GM18520 (cell line): ENCODE data around the gene SLC50A1.

Experiments
- ATAC-seq: cut with Tn5 transposase; IDR thresholded peaks from one replicate; pipeline ENCODE4 v1.9.1; 2021; ENCODE audit not compliant: unreplicated experiment

The SLC50A1 gene

DNA sequence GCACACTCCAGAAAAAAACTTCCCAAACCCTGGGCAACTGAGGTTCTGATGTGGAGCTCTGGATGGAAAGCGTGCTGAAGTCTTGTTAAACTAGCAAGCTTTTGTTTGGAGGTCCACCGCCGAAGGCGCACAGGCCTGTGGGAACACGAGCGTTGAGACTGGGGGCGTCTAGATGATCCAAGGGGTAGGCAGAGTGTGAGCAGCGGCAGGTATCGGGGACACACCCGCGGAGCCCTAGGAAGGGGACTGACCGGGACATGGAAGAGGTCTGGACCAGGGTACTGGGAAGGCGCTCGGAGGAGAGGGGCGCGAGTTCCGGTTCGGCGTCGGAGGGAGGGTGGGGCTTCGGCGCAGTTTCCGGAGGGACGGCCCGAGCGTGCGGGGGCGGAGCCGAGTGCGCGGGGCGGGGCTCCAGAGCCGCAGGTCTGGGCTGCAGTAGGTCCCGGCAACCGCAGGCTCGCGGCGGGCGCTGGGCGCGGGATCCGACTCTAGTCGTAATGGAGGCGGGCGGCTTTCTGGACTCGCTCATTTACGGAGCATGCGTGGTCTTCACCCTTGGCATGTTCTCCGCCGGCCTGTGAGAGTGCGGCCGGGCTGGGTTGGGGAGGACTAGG is at the start of gene SLC50A1:
Gene SLC50A1 (plus strand): TSS at position 438 of the 614 bp plus-strand sequence. CDS start 60 bp downstream, at position 498.
- peak; percentile 62 for ATAC-seq

GRCh38 chr1:155086128-155086741 is 49.4 kb upstream of the SLC50A1 start:
- no peak for ATAC-seq

DNA sequence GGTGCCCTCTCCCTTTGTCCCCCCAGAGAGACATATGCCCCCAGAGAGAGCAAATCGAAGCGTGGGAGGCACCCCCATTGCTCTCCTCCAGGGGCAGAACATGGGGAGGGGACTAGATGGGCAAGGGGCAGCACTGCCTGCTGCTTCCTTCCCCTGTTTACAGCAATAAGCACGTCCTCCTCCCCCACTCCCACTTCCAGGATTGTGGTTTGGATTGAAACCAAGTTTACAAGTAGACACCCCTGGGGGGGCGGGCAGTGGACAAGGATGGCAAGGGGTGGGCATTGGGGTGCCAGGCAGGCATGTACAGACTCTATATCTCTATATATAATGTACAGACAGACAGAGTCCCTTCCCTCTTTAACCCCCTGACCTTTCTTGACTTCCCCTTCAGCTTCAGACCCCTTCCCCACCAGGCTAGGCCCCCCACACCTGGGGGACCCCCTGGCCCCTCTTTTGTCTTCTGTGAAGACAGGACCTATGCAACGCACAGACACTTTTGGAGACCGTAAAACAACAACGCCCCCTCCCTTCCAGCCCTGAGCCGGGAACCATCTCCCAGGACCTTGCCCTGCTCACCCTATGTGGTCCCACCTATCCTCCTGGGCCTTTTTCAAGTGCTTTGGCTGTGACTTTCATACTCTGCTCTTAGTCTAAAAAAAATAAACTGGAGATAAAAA is 48.7 kb upstream of the SLC50A1 start:
- no peak for ATAC-seq

GRCh38 chr1:155091071-155092051 is 44.3 kb upstream of the SLC50A1 start:
- no peak for ATAC-seq

- ATAC-seq = no peak
Measured at GRCh38 chr1:155092131-155092530, 43.5 kb upstream of the SLC50A1 start.

DNA sequence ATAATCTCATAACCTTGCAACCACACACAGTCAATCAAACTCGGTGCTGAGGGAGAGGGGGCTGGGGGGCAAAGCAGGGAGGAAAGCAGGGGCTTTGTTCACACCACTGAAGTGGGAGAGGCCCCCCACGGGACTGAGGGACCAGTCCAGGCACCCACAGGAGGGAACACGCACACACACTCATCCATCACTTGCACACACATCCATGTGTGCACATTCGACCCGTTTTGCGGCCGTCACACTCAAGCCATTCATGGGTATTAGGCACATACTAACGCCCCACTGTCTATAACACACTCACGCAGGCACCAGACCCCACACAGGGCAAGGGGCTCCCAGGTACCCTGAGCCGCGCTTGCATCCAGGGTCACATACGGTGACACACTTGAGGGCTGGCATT is 43.0 kb upstream of the SLC50A1 start:
- ATAC-seq = no peak

GRCh38 chr1:155093911-155094621 is 41.6 kb upstream of the SLC50A1 start:
- ATAC-seq = no peak

- ATAC-seq = no peak
Measured at GRCh38 chr1:155094622-155094948, 41.1 kb upstream of the SLC50A1 start.

DNA sequence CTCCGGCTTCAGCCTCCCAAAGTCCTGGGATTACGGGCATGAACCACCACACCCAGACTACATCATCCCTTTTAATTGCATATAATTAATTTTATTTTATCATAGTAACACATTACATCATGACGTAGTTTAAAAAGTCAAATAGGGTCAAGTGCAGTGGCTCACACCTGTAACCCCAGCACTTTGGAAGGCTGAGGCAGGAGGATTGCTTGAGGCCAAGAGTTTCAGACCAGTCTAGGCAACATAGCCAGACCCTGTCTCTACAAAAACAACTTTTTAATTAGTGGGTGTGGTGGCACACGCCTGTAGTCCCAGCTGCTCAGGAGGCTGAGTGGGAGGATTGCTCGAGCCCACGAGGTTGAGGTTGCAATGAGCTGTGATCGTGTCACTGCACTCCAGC is 36.3 kb upstream of the SLC50A1 start:
- ATAC-seq = no peak

- ATAC-seq = no peak
Measured at GRCh38 chr1:155103325-155103724, 32.3 kb upstream of the SLC50A1 start.

- no peak for ATAC-seq
Measured at GRCh38 chr1:155104605-155105534, 30.8 kb upstream of the SLC50A1 start.

- ATAC-seq = no peak
Measured at GRCh38 chr1:155105604-155106011, 30.0 kb upstream of the SLC50A1 start.

DNA sequence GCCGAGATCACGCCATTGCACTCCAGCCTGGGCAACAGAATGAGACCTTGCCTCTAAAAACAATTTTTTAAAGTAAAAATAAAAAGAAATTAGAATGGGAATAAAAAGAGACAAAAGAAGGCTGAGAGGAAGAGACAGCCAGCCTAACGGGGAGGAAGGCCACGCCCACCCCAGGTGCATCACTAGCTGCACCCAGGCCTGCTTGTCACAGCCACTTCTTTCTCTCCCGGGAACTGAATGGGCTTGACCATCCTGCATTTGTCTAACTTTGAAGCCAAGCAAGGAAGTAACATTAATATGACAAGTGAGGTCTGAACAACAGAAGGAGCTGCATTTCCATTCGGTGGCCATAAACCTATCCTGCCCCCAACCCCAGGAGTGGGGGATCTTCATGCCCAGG is 28.8 kb upstream of the SLC50A1 start:
- no peak for ATAC-seq

- ATAC-seq = no peak
Measured at GRCh38 chr1:155107309-155108264, 28.1 kb upstream of the SLC50A1 start.

DNA sequence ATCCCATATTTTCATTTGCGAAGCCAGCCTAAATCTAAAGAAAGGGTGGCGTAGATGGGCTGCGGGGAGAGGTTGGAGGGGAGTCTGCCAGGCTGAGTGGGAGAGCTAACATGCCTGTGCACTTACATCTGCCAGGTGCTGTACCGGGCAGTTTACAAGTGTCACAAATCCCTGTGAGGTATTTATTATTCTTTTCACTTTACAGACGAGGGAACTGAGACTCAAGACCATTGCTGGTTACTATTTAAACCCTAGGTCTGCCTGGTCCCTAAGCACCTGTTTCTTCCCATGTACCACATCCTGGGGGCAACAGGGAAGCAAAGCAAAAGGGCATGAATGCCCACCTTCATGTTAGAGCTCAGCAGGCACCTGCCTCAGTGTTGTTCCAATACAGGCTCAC is 27.4 kb upstream of the SLC50A1 start:
- ATAC-seq = no peak

DNA sequence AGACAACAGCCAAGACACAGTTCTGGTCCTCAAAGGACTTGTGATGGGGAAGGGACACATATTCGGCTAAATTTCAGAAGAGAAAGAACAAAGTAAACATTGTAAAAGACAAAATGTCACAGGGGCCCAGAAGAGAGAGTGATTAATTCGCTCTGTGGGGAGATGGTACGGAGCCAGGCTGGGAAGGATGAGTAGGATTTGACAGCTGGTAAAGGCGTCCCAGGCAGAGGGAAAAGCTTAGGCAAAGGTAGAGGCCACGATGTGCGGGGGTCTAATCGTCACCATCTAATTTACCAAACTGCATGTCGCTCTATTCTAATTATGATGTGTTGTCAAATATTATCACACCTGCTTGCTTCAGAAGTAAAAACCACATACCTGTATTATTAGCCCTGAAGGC is 25.3 kb upstream of the SLC50A1 start:
- ATAC-seq = no peak

DNA sequence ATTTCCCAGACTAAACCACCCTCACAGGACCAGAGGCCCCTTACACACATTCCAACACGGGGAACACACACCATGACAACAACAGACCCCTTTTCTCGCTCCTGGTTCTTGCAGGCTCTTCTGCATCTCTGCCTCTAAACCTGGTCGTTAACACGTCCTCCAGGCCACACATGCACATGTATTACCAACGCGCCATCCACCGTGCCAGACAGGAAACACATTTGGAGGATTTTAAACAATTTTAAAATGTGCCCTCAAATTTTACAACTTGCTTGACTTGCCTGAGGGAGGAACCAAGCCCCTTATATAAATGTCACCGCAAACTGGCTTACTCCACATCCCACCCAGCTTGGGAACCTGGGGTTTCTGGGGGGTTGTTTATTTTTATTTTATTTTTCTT is 24.8 kb upstream of the SLC50A1 start:
- no peak for ATAC-seq

GRCh38 chr1:155113450-155113980 is 22.1 kb upstream of the SLC50A1 start:
- ATAC-seq = no peak
